ENCODE measurements around the gene AMIGO1.

DNA sequence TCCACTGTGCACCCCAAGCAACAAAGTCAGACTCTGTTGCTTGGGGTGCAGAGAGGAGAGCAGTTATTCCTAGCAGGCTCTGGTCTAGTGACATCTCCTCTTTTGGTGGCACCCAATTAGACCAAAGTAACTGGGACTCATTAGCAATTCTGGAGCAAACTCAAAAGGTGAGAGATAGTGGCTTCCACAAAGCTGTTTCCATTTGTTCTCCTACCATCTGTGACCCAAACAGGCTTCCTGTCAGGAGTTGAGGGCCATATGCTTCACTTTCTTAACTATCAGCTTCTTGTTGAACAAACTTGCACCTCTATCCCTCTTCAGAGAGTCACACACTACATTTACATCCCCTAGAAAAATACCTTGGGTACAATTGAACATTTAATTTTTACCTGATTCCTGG is 27.3 kb downstream of the AMIGO1 start:
- TF ChIP-seq POLR2AphosphoS5 (IDR thresholded peaks at IDR 0.05; ENCODE audit: low read depth, low read length) (no peak), POLR2A (IDR thresholded peaks at IDR 0.05; ENCODE audit: low read depth, low read length) (no peak), TAF1 (IDR thresholded peaks at IDR 0.05; ENCODE audit: borderline replicate concordance, low read depth, low read length) (no peak)

All from GM12892 (cell line).